Adrenal gland (tissue), 5 donors: ENCODE results near the gene GALNT1.
A peak's percentile ranks its signal among the peaks of the same experiment; 100 is the strongest.

Experiments used
- CTCF ChIP-seq, 6 experiments: fragments of 450-650 bp in 4 of 6; fragments of 200-600 bp in 2 of 6; sonication (generic) in 1 of 6; IDR thresholded peaks; 1 replicate in 5 of 6; 2 replicates in 1 of 6; pipeline versions ENCODE4 v1.5.1 to v1.8.0; 2016 to 2021; ENCODE audit warnings: antibody characterized with exemption in 6 of 6, mild to moderate bottlenecking in 2 of 6, moderate library complexity in 1 of 6
- POLR2A ChIP-seq, 2 donors: fragments of 450-650 bp; IDR thresholded peaks; one replicate each; pipeline ENCODE4 v1.6.1; 2017; ENCODE audit warnings: antibody characterized with exemption in 2 of 2, mild to moderate bottlenecking in 2 of 2, moderate library complexity in 1 of 2
- donor health status: DM: no; HTN: no; CAD: no.

- TF ChIP-seq CTCF (IDR thresholded peaks at IDR 0.05) = peak; percentile 70 to 87 (median 77)
- no peak for TF ChIP-seq POLR2A (IDR thresholded peaks at IDR 0.05)
Measured at GRCh38 chr18:35756506-35757117, 175.1 kb downstream of the GALNT1 start.
